ENCODE results near the gene ELOVL6.

- TF ChIP-seq CTCF (conservative IDR thresholded peaks at IDR 0.05; ENCODE audit: low read depth, low read length) (no peak), EZH2 (IDR thresholded peaks at IDR 0.05; ENCODE audit: low read length, unreplicated experiment) (no peak), EZH2phosphoT487 (IDR thresholded peaks at IDR 0.05; ENCODE audit: borderline replicate concordance, low read length) (no peak)
Measured at GRCh38 chr4:110025056-110025455, 173.4 kb downstream of the ELOVL6 start.
